ENCODE measurements around the gene PTPRK.

The PTPRK gene

DNA sequence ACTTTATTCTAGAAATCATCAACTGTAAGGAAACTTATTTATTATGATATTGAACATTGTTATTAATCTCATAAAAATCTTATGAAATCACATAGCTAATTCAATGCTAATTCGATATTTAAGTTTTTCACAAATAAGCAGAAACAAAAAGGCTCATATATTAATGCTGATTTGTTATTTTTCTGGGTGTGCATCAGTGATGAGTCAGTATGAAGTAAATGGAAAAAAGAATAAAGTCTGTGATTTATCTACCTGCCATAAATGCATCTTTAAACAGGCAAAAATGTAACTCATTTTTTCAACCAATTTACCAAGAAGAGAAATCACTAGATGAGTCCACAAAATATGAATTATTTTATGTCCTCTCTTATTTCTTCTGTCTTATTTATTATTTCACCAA, 253.5 kb downstream of the PTPRK start:
- no peak overlapping the region for H3K27ac ChIP-seq
- H3K27me3 ChIP-seq (ENCODE audit: control insufficient read depth, insufficient read depth, low read length): no peaks in the 10 kb centered on the region
- H2AFZ ChIP-seq: no peak overlapping the region
- no peaks in the 10 kb centered on the region for H3K79me2 ChIP-seq
- no peak overlapping the region for H3K4me3 ChIP-seq (ENCODE audit: low read depth, low read length)
- H3K4me2 ChIP-seq (ENCODE audit: low read length): no peak overlapping the region
- H3K4me1 ChIP-seq: no peaks in the 10 kb centered on the region
- no peak overlapping the region for H3K9ac ChIP-seq
- no peaks in the 10 kb centered on the region for H3K9me3 ChIP-seq (ENCODE audit: control insufficient read depth, low read length)
- H3K36me3 ChIP-seq (ENCODE audit: control insufficient read depth, insufficient read depth, low read length): no peaks in the 10 kb centered on the region
- TF ChIP-seq, protein P1, sequence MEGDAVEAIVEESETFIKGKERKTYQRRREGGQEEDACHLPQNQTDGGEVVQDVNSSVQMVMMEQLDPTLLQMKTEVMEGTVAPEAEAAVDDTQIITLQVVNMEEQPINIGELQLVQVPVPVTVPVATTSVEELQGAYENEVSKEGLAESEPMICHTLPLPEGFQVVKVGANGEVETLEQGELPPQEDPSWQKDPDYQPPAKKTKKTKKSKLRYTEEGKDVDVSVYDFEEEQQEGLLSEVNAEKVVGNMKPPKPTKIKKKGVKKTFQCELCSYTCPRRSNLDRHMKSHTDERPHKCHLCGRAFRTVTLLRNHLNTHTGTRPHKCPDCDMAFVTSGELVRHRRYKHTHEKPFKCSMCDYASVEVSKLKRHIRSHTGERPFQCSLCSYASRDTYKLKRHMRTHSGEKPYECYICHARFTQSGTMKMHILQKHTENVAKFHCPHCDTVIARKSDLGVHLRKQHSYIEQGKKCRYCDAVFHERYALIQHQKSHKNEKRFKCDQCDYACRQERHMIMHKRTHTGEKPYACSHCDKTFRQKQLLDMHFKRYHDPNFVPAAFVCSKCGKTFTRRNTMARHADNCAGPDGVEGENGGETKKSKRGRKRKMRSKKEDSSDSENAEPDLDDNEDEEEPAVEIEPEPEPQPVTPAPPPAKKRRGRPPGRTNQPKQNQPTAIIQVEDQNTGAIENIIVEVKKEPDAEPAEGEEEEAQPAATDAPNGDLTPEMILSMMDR (IDR thresholded peaks at IDR 0.05): no peak

DNA sequence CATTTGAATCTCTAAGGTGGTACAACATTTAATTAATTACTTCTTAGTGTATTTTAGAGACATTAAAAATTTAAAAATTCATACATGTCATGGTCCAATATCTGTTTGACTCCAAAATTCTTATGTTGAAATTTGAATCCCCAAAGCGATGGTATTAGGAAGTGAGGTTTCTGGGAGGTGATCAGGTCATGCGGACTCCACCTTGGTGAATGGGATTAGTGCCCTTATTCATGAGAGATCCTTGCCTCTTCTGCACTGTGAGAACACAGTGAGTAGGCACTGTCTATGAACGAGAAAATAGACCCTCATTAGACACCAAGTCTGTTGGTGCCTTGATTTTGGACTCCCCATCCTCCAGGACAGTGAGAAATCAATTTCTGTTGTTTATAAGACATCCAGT, 254.7 kb downstream of the PTPRK start:
- no peak overlapping the region for H3K9ac ChIP-seq
- TF ChIP-seq, protein P1 (IDR thresholded peaks at IDR 0.05): no peak
- no peaks in the 10 kb centered on the region for H3K27me3 ChIP-seq (ENCODE audit: control insufficient read depth, insufficient read depth, low read length)
- no peaks in the 10 kb centered on the region for H3K36me3 ChIP-seq (ENCODE audit: control insufficient read depth, insufficient read depth, low read length)
- H3K79me2 ChIP-seq: no peaks in the 10 kb centered on the region
- no peaks in the 10 kb centered on the region for H3K4me1 ChIP-seq
- no peak overlapping the region for H3K4me2 ChIP-seq (ENCODE audit: low read length)
- H3K9me3 ChIP-seq (ENCODE audit: control insufficient read depth, low read length): no peaks in the 10 kb centered on the region
- H2AFZ ChIP-seq: no peak overlapping the region
- no peak overlapping the region for H3K27ac ChIP-seq
- H3K4me3 ChIP-seq (ENCODE audit: low read depth, low read length): no peak overlapping the region

DNA sequence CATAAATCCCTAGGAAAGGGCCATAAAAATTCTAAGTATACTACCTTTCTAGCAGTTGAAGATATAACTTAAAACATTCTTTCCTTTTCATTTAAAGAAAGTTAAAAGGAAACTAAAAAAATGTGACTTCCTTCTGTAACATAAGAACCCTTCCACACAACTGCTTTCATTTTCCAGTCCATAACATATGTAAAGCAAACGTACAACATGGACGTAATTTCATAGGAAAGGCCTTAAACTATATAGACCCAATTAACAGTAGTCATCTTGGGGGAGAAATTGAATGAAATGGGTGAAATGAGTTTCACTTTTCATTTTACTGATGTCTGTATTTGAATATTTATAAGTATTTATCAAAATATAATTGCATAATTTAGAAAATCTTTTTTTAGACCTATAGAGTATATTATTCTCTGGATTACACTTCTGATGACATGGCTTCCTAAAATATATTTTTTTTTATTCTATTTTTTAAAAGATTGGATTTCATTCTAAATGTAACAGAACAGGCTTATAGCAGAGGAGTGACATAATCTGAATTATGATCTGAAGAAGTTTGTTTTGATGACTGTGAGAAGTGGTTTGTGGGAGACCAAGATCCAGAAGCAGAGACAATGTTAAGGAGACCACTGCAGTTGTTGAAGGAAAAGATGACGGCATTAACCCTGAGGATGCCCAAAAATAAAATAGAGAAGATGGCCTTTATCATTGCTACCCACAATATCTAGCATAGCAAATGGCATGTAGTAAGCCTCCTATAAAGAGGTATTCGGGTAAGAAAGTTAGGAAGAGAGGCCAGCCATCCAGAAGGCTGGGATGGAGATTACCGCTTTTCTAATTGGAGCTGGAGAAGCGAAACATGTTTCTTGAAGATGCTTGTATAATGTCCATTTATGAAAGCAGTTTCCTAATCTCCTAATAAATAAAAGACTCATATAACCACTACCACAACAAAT, 260.4 kb downstream of the PTPRK start:
- H3K9ac ChIP-seq: no peak overlapping the region
- H3K27ac ChIP-seq: no peak overlapping the region
- no peak overlapping the region for H3K4me3 ChIP-seq (ENCODE audit: low read depth, low read length)
- H3K79me2 ChIP-seq: no peaks in the 10 kb centered on the region
- H3K27me3 ChIP-seq (ENCODE audit: control insufficient read depth, insufficient read depth, low read length): no peaks in the 10 kb centered on the region
- no peaks in the 10 kb centered on the region for H3K9me3 ChIP-seq (ENCODE audit: control insufficient read depth, low read length)
- no peaks in the 10 kb centered on the region for H3K36me3 ChIP-seq (ENCODE audit: control insufficient read depth, insufficient read depth, low read length)
- TF ChIP-seq, protein P1 (IDR thresholded peaks at IDR 0.05): no peak
- H2AFZ ChIP-seq: no peak overlapping the region
- H3K4me2 ChIP-seq (ENCODE audit: low read length): no peak overlapping the region
- H3K4me1 ChIP-seq: no peaks in the 10 kb centered on the region

DNA sequence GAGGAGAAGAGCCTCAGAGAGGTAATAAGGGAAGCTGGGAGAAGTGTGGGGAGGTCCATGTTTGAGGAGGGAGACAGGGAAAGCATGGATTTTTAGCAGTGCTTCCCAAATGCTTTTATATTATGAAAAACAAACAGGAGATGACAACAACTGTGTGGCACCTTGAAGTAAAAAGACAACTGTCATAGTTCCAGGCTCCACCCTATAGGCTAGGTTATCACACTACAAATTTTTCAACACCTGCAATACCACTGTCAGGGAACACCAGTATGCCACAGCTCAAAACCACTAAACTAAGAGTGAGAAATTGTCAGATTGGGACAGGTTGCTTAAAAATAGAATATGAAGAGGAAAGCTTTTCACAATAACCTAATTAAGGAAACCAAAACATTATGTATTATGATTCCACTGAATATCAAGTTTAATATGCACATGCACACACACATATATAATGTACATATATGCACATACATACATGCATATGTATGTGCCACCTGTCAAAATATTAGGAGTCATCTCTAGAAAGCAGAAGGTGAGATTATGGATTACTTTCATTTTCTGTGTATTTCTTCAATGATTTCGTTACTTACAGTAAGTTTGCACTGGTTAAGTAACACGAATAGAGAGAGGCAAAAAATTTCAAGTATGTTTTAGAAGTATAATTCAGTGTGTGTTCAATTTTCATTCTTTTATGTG, 261.2 kb downstream of the PTPRK start:
- Histone ChIP-seq H3K9ac (no peak overlapping the region), H3K4me1 (no peaks in the 10 kb centered on the region), H3K4me2 (ENCODE audit: low read length) (no peak overlapping the region), H3K79me2 (no peaks in the 10 kb centered on the region), H3K9me3 (ENCODE audit: control insufficient read depth, low read length) (no peaks in the 10 kb centered on the region), H2AFZ (no peak overlapping the region), H3K4me3 (ENCODE audit: low read depth, low read length) (no peak overlapping the region), H3K27ac (no peak overlapping the region), H3K36me3 (ENCODE audit: control insufficient read depth, insufficient read depth, low read length) (no peaks in the 10 kb centered on the region), H3K27me3 (ENCODE audit: control insufficient read depth, insufficient read depth, low read length) (no peaks in the 10 kb centered on the region)
- TF ChIP-seq, protein P1 (IDR thresholded peaks at IDR 0.05): no peak

Data from parathyroid adenoma (tissue), 2 donors.